Measurements from ENCODE around the gene SERTAD3.
A peak's percentile ranks its signal among the peaks of the same experiment; 100 is the strongest.
"Not testable (repeated sequence)": the region's sequence is repeated elsewhere in the genome, so short reads cannot be mapped to it uniquely, and the experiment has no call there.

The SERTAD3 gene

GRCh38 chr19:40444000-40444824, at the start of gene SERTAD3:
TSS of gene SERTAD3 (minus strand) at chr19:40444335. CDS start at chr19:40442080, 2,255 bp downstream.
- intact Hi-C loops (cut with DNase I): no loop called here
- DNase-seq: peak; percentile 94 to 99 (median 98)

- DNase-seq: no peak
- intact Hi-C loops (cut with DNase I): no loop called here
Observed at GRCh38 chr19:40493778-40494177, 49.6 kb upstream of the SERTAD3 start.

GRCh38 chr19:40492274-40492673, 48.1 kb upstream of the SERTAD3 start:
- no peak for DNase-seq
- intact Hi-C loops (cut with DNase I): no loop called here

GRCh38 chr19:40489882-40490230, 45.7 kb upstream of the SERTAD3 start:
- no peak for DNase-seq
- intact Hi-C loops (cut with DNase I): no loop called here

GRCh38 chr19:40486017-40486416, 41.9 kb upstream of the SERTAD3 start:
- intact Hi-C loops (cut with DNase I): no loop called here
- no peak for DNase-seq

- intact Hi-C loops (cut with DNase I): not testable (repeated sequence)
Observed at GRCh38 chr19:40475878-40476644, 31.9 kb upstream of the SERTAD3 start.

GRCh38 chr19:40474737-40475136, 30.6 kb upstream of the SERTAD3 start:
- DNase-seq: no peak

More at GRCh38 chr19:40475878-40476644, 31.9 kb upstream of the SERTAD3 start:
- not testable (repeated sequence) for DNase-seq

GRCh38 chr19:40472516-40472915, 28.4 kb upstream of the SERTAD3 start:
- intact Hi-C loops (cut with DNase I): no loop called here
- no peak for DNase-seq

More at GRCh38 chr19:40474737-40475136, 30.6 kb upstream of the SERTAD3 start:
- intact Hi-C loops (cut with DNase I): no loop called here

GRCh38 chr19:40471111-40471510, 27.0 kb upstream of the SERTAD3 start:
- DNase-seq: no peak
- intact Hi-C loops (cut with DNase I): no loop called here

GRCh38 chr19:40469011-40469410, 24.9 kb upstream of the SERTAD3 start:
- no peak for DNase-seq
- intact Hi-C loops (cut with DNase I): loop anchor here (5.0 kb wide), 1 partner anchor 63 kb away; no protein-coding TSS in a partner anchor

- intact Hi-C loops (cut with DNase I): loop anchor here (5.0 kb wide), 1 partner anchor 65 kb away; no protein-coding TSS in a partner anchor
- DNase-seq: peak in 12 of 42 donors; percentile 11 to 80 (median 52)
Observed at GRCh38 chr19:40466985-40467734, 23.0 kb upstream of the SERTAD3 start, which contains the start of gene SPTBN4. TSS of gene SPTBN4 (plus strand) at chr19:40467001. CDS start at chr19:40472622, 5,621 bp downstream.

- intact Hi-C loops (cut with DNase I): loop anchor here (5.0 kb wide), 1 partner anchor 66 kb away; no protein-coding TSS in a partner anchor
Observed at GRCh38 chr19:40466219-40466984, 22.3 kb upstream of the SERTAD3 start.

GRCh38 chr19:40465557-40466218, 21.6 kb upstream of the SERTAD3 start, which contains the start of gene BLVRB:
TSS of gene BLVRB (minus strand) at chr19:40465745. CDS start at chr19:40465688, 57 bp downstream.
- intact Hi-C loops (cut with DNase I): loop anchor here (5.0 kb wide), 1 partner anchor 67 kb away; no protein-coding TSS in a partner anchor
- peak; percentile 99 to 100 (median 100) for DNase-seq

More at GRCh38 chr19:40466219-40466984, 22.3 kb upstream of the SERTAD3 start:
- peak; percentile 47 to 90 (median 72) for DNase-seq

- peak in 2 of 42 donors; percentile 14 to 24 for DNase-seq
- intact Hi-C loops (cut with DNase I): loop anchor here (5.0 kb wide), 1 partner anchor 67 kb away; no protein-coding TSS in a partner anchor
Observed at GRCh38 chr19:40465025-40465556, 21.0 kb upstream of the SERTAD3 start.

GRCh38 chr19:40464059-40465024, 20.2 kb upstream of the SERTAD3 start:
- intact Hi-C loops (cut with DNase I): loop anchor here (5.0 kb wide), 1 partner anchor 68 kb away; no protein-coding TSS in a partner anchor
- peak; percentile 62 to 94 (median 84) for DNase-seq

- DNase-seq; intact Hi-C loops (cut with DNase I): not testable (repeated sequence)
Observed at GRCh38 chr19:40463587-40464037, 19.5 kb upstream of the SERTAD3 start.

Measured in head of caudate nucleus (tissue), 42 donors.